ENCODE results near the gene AOPEP. TPM values are rescaled to one million over a fixed set of nuclear protein-coding genes. Genes with fewer than 3 reads are reported as not detected.

The AOPEP gene
- total RNA-seq, 1 experiment from 2014 or later = 89.5 TPM

- Mint-ChIP-seq H3K36me3 (ENCODE audit: insufficient read depth, unreplicated experiment) (no peaks in the 10 kb centered on the region), H3K4me3 (ENCODE audit: low read depth, unreplicated experiment) (no peak overlapping the region), H3K27me3 (ENCODE audit: unreplicated experiment) (no peaks in the 10 kb centered on the region), H3K4me1 (ENCODE audit: low read depth, unreplicated experiment) (no peaks in the 10 kb centered on the region), H3K9me3 (ENCODE audit: low read depth, unreplicated experiment) (no peaks in the 10 kb centered on the region), H3K27ac (ENCODE audit: unreplicated experiment) (no peak overlapping the region)
- TF ChIP-seq CTCF (IDR thresholded peaks at IDR 0.05; ENCODE audit: unreplicated experiment) = no peak
- BruUV-seq (replicated peaks) = no TSS peak
- no peak for DNase-seq
- CTCF ChIA-PET = no interaction called here
- intact Hi-C loops (cut with micrococcal nuclease; ENCODE audit: unreplicated experiment) = no loop called here
These were observed 270.1 kb downstream of the AOPEP start for GRCh38 chr9:94996641-94997040.

- no peaks in the 10 kb centered on the region for H3K27me3 Mint-ChIP-seq (ENCODE audit: unreplicated experiment)
- CTCF ChIA-PET = no interaction called here
- no peak for TF ChIP-seq CTCF (IDR thresholded peaks at IDR 0.05; ENCODE audit: unreplicated experiment)
- H3K27ac Mint-ChIP-seq (ENCODE audit: unreplicated experiment) = no peak overlapping the region
- H3K36me3 Mint-ChIP-seq (ENCODE audit: insufficient read depth, unreplicated experiment) = no peaks in the 10 kb centered on the region
- peaks cover 5% of the 10 kb centered on the region for H3K4me1 Mint-ChIP-seq (ENCODE audit: low read depth, unreplicated experiment)
- no TSS peak for BruUV-seq (replicated peaks)
- no peak for DNase-seq
- intact Hi-C loops (cut with micrococcal nuclease; ENCODE audit: unreplicated experiment) = no loop called here
- H3K4me3 Mint-ChIP-seq (ENCODE audit: low read depth, unreplicated experiment) = no peak overlapping the region
- no peaks in the 10 kb centered on the region for H3K9me3 Mint-ChIP-seq (ENCODE audit: low read depth, unreplicated experiment)
These were observed 271.2 kb downstream of the AOPEP start for GRCh38 chr9:94997727-94998126.

- Mint-ChIP-seq H3K4me3 (ENCODE audit: low read depth, unreplicated experiment) (no peak overlapping the region), H3K27ac (ENCODE audit: unreplicated experiment) (no peak overlapping the region), H3K9me3 (ENCODE audit: low read depth, unreplicated experiment) (no peaks in the 10 kb centered on the region), H3K36me3 (ENCODE audit: insufficient read depth, unreplicated experiment) (peaks cover 12% of the 10 kb centered on the region), H3K4me1 (ENCODE audit: low read depth, unreplicated experiment) (peaks cover 11% of the 10 kb centered on the region), H3K27me3 (ENCODE audit: unreplicated experiment) (no peaks in the 10 kb centered on the region)
- DNase-seq = no peak
- intact Hi-C loops (cut with micrococcal nuclease; ENCODE audit: unreplicated experiment) = no loop called here
- no TSS peak for BruUV-seq (replicated peaks)
- CTCF ChIA-PET = interaction anchor here (0.6 kb wide), 1 partner anchor 207 kb away, joined by 4 read pairs; no protein-coding TSS in a partner anchor
- TF ChIP-seq CTCF (IDR thresholded peaks at IDR 0.05; ENCODE audit: unreplicated experiment) = no peak
These were observed 273.3 kb downstream of the AOPEP start for GRCh38 chr9:94999832-95000231.

- Mint-ChIP-seq H3K9me3 (ENCODE audit: low read depth, unreplicated experiment) (no peaks in the 10 kb centered on the region), H3K27ac (ENCODE audit: unreplicated experiment) (no peak overlapping the region), H3K27me3 (ENCODE audit: unreplicated experiment) (no peaks in the 10 kb centered on the region), H3K4me3 (ENCODE audit: low read depth, unreplicated experiment) (no peak overlapping the region), H3K4me1 (ENCODE audit: low read depth, unreplicated experiment) (peaks cover 11% of the 10 kb centered on the region), H3K36me3 (ENCODE audit: insufficient read depth, unreplicated experiment) (peaks cover 22% of the 10 kb centered on the region)
- CTCF ChIA-PET = no interaction called here
- no peak for TF ChIP-seq CTCF (IDR thresholded peaks at IDR 0.05; ENCODE audit: unreplicated experiment)
- no TSS peak for BruUV-seq (replicated peaks)
- intact Hi-C loops (cut with micrococcal nuclease; ENCODE audit: unreplicated experiment) = no loop called here
- DNase-seq = no peak
These were observed 274.3 kb downstream of the AOPEP start for GRCh38 chr9:95000821-95001220.
